SK-N-SH treated with all-trans-retinoic acid at 6 μM for 48 hours (cell line): Measurements from ENCODE around the gene PLS3.

Source experiments
- ATAC-seq: fragments of 200-7000 bp; cut with Tn5 transposase; 3 replicates; pipeline ENCODE4 v1.9.1; 2020; ENCODE audit warnings: mild to moderate bottlenecking, moderate library complexity
- ARNTL ChIP-seq: fragments of 450-650 bp; formaldehyde crosslinking; IDR thresholded peaks from 2 replicates; pipeline ENCODE4 v1.5.0; 2020; ENCODE audit warnings: low read depth, mild to moderate bottlenecking, moderate library complexity, borderline replicate concordance
- CSDC2 ChIP-seq: fragments of 250-450 bp; sonication (Bioruptor Pico); IDR thresholded peaks from 2 replicates; pipeline ENCODE4 v1.5.0; 2020; ENCODE audit warnings: mild to moderate bottlenecking, moderate library complexity
- ESRRG ChIP-seq: fragments of 250-450 bp; sonication (Bioruptor Pico); IDR thresholded peaks from 2 replicates; pipeline ENCODE4 v1.6.1; 2021; ENCODE audit warnings: mild to moderate bottlenecking
- GLIS3 ChIP-seq: fragments of 250-450 bp; sonication (Bioruptor Pico); IDR thresholded peaks from 2 replicates; pipeline ENCODE4 v1.5.0; 2020; ENCODE audit warnings: mild to moderate bottlenecking, moderate library complexity
- ISL1 ChIP-seq: fragments of 250-450 bp; sonication (Bioruptor Pico); IDR thresholded peaks from 2 replicates; pipeline ENCODE4 v2.1.2; 2022; ENCODE audit warnings: mild to moderate bottlenecking, moderate library complexity
- PPARA ChIP-seq: fragments of 250-450 bp; sonication (Bioruptor Pico); IDR thresholded peaks from 2 replicates; pipeline ENCODE4 v1.5.0; 2020; ENCODE audit warnings: mild to moderate bottlenecking, borderline replicate concordance
- RARB ChIP-seq: fragments of 250-450 bp; sonication (Bioruptor Pico); IDR thresholded peaks from 2 replicates; pipeline ENCODE4 v1.8.0; 2021; ENCODE audit warnings: mild to moderate bottlenecking, moderate library complexity
- SNAI2 ChIP-seq: fragments of 250-450 bp; sonication (Bioruptor Pico); IDR thresholded peaks from 2 replicates; pipeline ENCODE4 v1.5.0; 2020; ENCODE audit warnings: mild to moderate bottlenecking, moderate library complexity
- TCF4 ChIP-seq: fragments of 250-450 bp; sonication (Bioruptor Pico); IDR thresholded peaks from 2 replicates; pipeline ENCODE4 v1.8.0; 2021; ENCODE audit warnings: mild to moderate bottlenecking, moderate library complexity, borderline replicate concordance
- ZC3H10 ChIP-seq: fragments of 250-450 bp; sonication (Bioruptor Pico); IDR thresholded peaks from 2 replicates; pipeline ENCODE4 v1.5.1; 2021; ENCODE audit warnings: mild to moderate bottlenecking, moderate library complexity
- ZFP3 ChIP-seq: fragments of 250-450 bp; sonication (Bioruptor Pico); IDR thresholded peaks from 2 replicates; pipeline ENCODE4 v1.5.0; 2020; ENCODE audit warnings: mild to moderate bottlenecking, moderate library complexity
- ZFP30 ChIP-seq: fragments of 450-650 bp; formaldehyde crosslinking; IDR thresholded peaks from 2 replicates; pipeline ENCODE4 v1.5.0; 2022; ENCODE audit warnings: mild to moderate bottlenecking, moderate library complexity
- ZNF565 ChIP-seq: fragments of 450-650 bp; formaldehyde crosslinking; conservative IDR thresholded peaks from 2 replicates; pipeline ENCODE4 v1.5.0; 2020; ENCODE audit warnings: low read depth, mild to moderate bottlenecking, moderate library complexity
- ZNF8 ChIP-seq: fragments of 450-650 bp; formaldehyde crosslinking; IDR thresholded peaks from 2 replicates; pipeline ENCODE4 v1.5.0; 2020; ENCODE audit warnings: mild to moderate bottlenecking, moderate library complexity
- TF ChIP-seq, protein P1 (sequence below): fragments of 250-450 bp; sonication (Bioruptor Pico); IDR thresholded peaks from 2 replicates; pipeline ENCODE4 v1.8.0; 2021; ENCODE audit warnings: low read depth, mild to moderate bottlenecking, moderate library complexity, borderline replicate concordance
- TF ChIP-seq, protein P2 (sequence below): fragments of 250-450 bp; sonication (Bioruptor Pico); IDR thresholded peaks from 2 replicates; pipeline ENCODE4 v1.5.1; 2020; ENCODE audit warnings: low read depth, mild to moderate bottlenecking, moderate library complexity
- TF ChIP-seq, protein P3 (sequence below): fragments of 250-450 bp; sonication (Bioruptor Pico); IDR thresholded peaks from 2 replicates; pipeline ENCODE4 v1.5.0; 2020; ENCODE audit warnings: mild to moderate bottlenecking, moderate library complexity
- TF ChIP-seq, protein P4 (sequence below): fragments of 250-450 bp; sonication (Bioruptor Pico); IDR thresholded peaks from 2 replicates; pipeline ENCODE4 v1.5.1; 2021; ENCODE audit warnings: mild to moderate bottlenecking, moderate library complexity
- TF ChIP-seq, protein P5 (sequence below): fragments of 250-450 bp; sonication (Bioruptor Pico); IDR thresholded peaks from 2 replicates; pipeline ENCODE4 v1.8.0; 2020; ENCODE audit warnings: mild to moderate bottlenecking, moderate library complexity, borderline replicate concordance

The PLS3 gene, protein sequence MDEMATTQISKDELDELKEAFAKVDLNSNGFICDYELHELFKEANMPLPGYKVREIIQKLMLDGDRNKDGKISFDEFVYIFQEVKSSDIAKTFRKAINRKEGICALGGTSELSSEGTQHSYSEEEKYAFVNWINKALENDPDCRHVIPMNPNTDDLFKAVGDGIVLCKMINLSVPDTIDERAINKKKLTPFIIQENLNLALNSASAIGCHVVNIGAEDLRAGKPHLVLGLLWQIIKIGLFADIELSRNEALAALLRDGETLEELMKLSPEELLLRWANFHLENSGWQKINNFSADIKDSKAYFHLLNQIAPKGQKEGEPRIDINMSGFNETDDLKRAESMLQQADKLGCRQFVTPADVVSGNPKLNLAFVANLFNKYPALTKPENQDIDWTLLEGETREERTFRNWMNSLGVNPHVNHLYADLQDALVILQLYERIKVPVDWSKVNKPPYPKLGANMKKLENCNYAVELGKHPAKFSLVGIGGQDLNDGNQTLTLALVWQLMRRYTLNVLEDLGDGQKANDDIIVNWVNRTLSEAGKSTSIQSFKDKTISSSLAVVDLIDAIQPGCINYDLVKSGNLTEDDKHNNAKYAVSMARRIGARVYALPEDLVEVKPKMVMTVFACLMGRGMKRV

DNA sequence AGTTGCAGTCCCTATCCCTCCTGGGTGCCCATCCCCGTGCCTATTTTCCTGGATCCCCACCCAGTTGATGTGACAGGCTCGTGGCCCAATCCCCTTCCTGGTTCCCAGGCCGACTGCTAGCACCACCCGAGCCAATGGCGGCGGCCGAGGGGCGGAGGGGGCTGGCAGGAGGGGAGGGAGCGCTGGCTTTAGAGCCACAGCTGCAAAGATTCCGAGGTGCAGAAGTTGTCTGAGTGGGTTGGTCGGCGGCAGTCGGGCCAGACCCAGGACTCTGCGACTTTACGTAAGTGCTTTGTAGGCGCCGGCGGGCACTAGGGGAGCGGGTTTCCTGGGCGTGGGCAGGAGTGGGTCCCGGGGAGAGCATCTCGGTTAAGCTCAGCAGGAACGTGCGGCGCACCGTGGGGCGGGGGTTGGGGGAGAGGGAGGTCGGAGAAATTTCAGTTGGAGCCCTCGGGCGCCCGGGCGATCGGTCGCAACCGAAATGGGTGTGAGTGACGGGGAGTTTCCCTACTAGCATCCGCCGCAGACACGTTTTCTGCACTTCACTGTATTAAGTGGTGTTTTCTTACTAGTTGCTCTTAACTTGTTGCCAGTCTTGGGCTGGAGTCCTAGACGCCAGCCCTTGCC is at the start of gene PLS3:
PLS3 (plus strand) TSS at position 197 of the 627 bp plus-strand sequence. CDS start 49,077 bp downstream, outside the sequence.
- TF ChIP-seq, protein P1, sequence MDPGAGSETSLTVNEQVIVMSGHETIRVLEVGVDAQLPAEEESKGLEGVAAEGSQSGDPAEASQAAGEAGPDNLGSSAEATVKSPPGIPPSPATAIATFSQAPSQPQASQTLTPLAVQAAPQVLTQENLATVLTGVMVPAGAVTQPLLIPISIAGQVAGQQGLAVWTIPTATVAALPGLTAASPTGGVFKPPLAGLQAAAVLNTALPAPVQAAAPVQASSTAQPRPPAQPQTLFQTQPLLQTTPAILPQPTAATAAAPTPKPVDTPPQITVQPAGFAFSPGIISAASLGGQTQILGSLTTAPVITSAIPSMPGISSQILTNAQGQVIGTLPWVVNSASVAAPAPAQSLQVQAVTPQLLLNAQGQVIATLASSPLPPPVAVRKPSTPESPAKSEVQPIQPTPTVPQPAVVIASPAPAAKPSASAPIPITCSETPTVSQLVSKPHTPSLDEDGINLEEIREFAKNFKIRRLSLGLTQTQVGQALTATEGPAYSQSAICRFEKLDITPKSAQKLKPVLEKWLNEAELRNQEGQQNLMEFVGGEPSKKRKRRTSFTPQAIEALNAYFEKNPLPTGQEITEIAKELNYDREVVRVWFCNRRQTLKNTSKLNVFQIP (CRISPR knock-in tag), result no peak
- TF ChIP-seq, protein P2, sequence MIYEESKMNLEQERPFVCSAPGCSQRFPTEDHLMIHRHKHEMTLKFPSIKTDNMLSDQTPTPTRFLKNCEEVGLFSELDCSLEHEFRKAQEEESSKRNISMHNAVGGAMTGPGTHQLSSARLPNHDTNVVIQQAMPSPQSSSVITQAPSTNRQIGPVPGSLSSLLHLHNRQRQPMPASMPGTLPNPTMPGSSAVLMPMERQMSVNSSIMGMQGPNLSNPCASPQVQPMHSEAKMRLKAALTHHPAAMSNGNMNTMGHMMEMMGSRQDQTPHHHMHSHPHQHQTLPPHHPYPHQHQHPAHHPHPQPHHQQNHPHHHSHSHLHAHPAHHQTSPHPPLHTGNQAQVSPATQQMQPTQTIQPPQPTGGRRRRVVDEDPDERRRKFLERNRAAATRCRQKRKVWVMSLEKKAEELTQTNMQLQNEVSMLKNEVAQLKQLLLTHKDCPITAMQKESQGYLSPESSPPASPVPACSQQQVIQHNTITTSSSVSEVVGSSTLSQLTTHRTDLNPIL (CRISPR knock-in tag), result no peak
- TF ChIP-seq ESRRG (CRISPR knock-in tag), result no peak
- no peak for TF ChIP-seq GLIS3 (CRISPR knock-in tag)
- 0 out of 2 replicates have a peak, but pooled peaks have one; percentile 11 for TF ChIP-seq ZNF8 (CRISPR knock-in tag)
- peak; percentile 92 for ATAC-seq

DNA sequence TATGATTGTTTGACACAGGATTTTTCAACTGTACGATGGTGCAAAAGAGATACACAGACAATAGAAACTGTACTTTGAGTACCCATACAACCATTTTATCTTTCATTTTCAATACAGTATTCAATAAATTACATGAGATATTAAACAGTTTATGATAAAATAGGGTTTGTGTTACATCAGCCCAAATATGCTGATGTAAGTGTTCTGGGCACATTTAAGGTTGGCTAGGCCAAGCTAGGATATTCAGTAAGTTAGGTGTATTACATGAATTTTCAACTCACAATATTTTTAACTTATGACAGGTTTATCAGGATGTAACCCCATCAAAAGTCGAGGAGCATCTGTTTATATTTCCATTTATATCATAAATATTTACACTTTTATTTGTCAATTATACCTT is 42.9 kb upstream of the PLS3 start:
- TF ChIP-seq CSDC2 (CRISPR knock-in tag) (no peak), ZNF8 (CRISPR knock-in tag) (no peak), ZFP3 (no peak), ESRRG (CRISPR knock-in tag) (no peak)
- TF ChIP-seq, protein P2 (CRISPR knock-in tag), result no peak
- TF ChIP-seq, protein P3, sequence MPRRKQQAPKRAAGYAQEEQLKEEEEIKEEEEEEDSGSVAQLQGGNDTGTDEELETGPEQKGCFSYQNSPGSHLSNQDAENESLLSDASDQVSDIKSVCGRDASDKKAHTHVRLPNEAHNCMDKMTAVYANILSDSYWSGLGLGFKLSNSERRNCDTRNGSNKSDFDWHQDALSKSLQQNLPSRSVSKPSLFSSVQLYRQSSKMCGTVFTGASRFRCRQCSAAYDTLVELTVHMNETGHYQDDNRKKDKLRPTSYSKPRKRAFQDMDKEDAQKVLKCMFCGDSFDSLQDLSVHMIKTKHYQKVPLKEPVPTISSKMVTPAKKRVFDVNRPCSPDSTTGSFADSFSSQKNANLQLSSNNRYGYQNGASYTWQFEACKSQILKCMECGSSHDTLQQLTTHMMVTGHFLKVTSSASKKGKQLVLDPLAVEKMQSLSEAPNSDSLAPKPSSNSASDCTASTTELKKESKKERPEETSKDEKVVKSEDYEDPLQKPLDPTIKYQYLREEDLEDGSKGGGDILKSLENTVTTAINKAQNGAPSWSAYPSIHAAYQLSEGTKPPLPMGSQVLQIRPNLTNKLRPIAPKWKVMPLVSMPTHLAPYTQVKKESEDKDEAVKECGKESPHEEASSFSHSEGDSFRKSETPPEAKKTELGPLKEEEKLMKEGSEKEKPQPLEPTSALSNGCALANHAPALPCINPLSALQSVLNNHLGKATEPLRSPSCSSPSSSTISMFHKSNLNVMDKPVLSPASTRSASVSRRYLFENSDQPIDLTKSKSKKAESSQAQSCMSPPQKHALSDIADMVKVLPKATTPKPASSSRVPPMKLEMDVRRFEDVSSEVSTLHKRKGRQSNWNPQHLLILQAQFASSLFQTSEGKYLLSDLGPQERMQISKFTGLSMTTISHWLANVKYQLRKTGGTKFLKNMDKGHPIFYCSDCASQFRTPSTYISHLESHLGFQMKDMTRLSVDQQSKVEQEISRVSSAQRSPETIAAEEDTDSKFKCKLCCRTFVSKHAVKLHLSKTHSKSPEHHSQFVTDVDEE, result no peak
- ATAC-seq, result no peak

DNA sequence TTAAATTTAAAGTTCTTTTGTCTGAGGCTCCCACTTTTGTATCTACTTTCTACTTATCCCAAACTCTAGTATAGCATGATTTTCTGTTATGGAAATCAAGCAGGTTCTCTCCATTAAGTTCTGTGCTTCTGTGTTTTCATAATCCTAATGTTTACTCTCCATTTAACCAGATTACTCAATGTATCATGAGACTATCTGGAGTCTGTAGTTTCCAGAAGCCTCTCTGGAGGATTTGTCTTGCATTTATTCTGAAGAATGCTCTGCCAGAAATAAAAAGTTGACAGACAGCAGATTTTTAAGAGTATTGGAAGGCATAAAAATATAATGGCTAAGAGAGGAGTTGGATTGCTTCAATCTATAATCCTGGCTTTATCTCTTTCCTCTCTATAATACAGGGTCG is 39.2 kb upstream of the PLS3 start:
- ATAC-seq, result no peak
- TF ChIP-seq ZFP30 (CRISPR knock-in tag) (no peak), RARB (no peak), ARNTL (no peak), ZNF8 (CRISPR knock-in tag) (no peak), ZC3H10 (CRISPR knock-in tag) (no peak), ZNF565 (CRISPR knock-in tag) (no peak), ISL1 (CRISPR knock-in tag) (no peak), PPARA (CRISPR knock-in tag) (no peak), SNAI2 (CRISPR knock-in tag) (no peak), ESRRG (CRISPR knock-in tag) (no peak), GLIS3 (CRISPR knock-in tag) (no peak), TCF4 (CRISPR knock-in tag) (no peak)
- TF ChIP-seq, protein P4, sequence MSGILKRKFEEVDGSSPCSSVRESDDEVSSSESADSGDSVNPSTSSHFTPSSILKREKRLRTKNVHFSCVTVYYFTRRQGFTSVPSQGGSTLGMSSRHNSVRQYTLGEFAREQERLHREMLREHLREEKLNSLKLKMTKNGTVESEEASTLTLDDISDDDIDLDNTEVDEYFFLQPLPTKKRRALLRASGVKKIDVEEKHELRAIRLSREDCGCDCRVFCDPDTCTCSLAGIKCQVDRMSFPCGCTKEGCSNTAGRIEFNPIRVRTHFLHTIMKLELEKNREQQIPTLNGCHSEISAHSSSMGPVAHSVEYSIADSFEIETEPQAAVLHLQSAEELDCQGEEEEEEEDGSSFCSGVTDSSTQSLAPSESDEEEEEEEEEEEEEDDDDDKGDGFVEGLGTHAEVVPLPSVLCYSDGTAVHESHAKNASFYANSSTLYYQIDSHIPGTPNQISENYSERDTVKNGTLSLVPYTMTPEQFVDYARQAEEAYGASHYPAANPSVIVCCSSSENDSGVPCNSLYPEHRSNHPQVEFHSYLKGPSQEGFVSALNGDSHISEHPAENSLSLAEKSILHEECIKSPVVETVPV (CRISPR knock-in tag), result no peak
- TF ChIP-seq, protein P5, sequence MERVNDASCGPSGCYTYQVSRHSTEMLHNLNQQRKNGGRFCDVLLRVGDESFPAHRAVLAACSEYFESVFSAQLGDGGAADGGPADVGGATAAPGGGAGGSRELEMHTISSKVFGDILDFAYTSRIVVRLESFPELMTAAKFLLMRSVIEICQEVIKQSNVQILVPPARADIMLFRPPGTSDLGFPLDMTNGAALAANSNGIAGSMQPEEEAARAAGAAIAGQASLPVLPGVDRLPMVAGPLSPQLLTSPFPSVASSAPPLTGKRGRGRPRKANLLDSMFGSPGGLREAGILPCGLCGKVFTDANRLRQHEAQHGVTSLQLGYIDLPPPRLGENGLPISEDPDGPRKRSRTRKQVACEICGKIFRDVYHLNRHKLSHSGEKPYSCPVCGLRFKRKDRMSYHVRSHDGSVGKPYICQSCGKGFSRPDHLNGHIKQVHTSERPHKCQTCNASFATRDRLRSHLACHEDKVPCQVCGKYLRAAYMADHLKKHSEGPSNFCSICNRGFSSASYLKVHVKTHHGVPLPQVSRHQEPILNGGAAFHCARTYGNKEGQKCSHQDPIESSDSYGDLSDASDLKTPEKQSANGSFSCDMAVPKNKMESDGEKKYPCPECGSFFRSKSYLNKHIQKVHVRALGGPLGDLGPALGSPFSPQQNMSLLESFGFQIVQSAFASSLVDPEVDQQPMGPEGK, result no peak
- TF ChIP-seq, protein P2 (CRISPR knock-in tag), result no peak
